CD4-positive, alpha-beta memory T cell (primary cell): ENCODE data around the gene CNTNAP1. TPM values are rescaled to one million over a fixed set of nuclear protein-coding genes. Genes with fewer than 3 reads are reported as not detected.

Experiments used
- CTCF ChIA-PET: fragments of 350-600 bp; sonication (Branson Sonifier 250); formaldehyde crosslinking; loops from one replicate; lab custom pipeline; 2021; ENCODE audit warnings: inconsistent platforms; ENCODE audit not compliant: partially characterized antibody; lab: Charles Lee
- POLR2A ChIA-PET: fragments of 350-600 bp; sonication (Branson Sonifier 250); formaldehyde crosslinking; loops from one replicate; lab custom pipeline; 2021; ENCODE audit not compliant: partially characterized antibody; lab: Charles Lee
- DNase-seq, 5 donors: peaks; one replicate each; pipeline versions ENCODE4 v3.0.0 to v3.0.0-alpha.2; 2020 to 2022; ENCODE audit warnings: mixed read lengths in 1 of 5
- H3K27ac ChIP-seq: one replicate; pipeline ENCODE4 v1.7.0; 2013; ENCODE audit warnings: low read depth, low read length
- H3K27me3 ChIP-seq: 2 replicates; pipeline ENCODE4 v1.7.0; 2013; ENCODE audit warnings: mild to moderate bottlenecking, low read length, moderate library complexity; ENCODE audit not compliant: insufficient read depth
- H3K36me3 ChIP-seq: 2 replicates; pipeline ENCODE4 v1.7.0; 2013; ENCODE audit warnings: mild to moderate bottlenecking, low read length, moderate library complexity; ENCODE audit not compliant: insufficient read depth
- H3K4me1 ChIP-seq: 2 replicates; pipeline ENCODE4 v1.7.0; 2013; ENCODE audit warnings: mild to moderate bottlenecking, low read length, moderate library complexity; ENCODE audit not compliant: insufficient read depth
- H3K4me3 ChIP-seq, 2 donors: one replicate each; pipeline ENCODE4 v1.7.0; 2013; ENCODE audit warnings: low read length in 2 of 2, mild to moderate bottlenecking in 1 of 2
- H3K9me3 ChIP-seq, 2 donors: one replicate each; pipeline ENCODE4 v1.7.0; 2013; ENCODE audit warnings: low read length in 2 of 2, control low read depth in 1 of 2; ENCODE audit not compliant: control insufficient read depth in 1 of 2
- H3K27ac Mint-ChIP-seq, 7 donors: one replicate each; pipeline ENCODE4 v1.8.0; 2020 to 2021; ENCODE audit warnings: mixed read lengths in 7 of 7, mild to moderate bottlenecking in 6 of 7, inconsistent platforms in 3 of 7, moderate library complexity in 3 of 7
- H3K27me3 Mint-ChIP-seq, 2 donors: one replicate each; pipeline ENCODE4 v1.8.0; 2020 to 2021; ENCODE audit warnings: mixed read lengths in 2 of 2
- H3K36me3 Mint-ChIP-seq, 2 donors: one replicate each; pipeline ENCODE4 v1.8.0; 2020 to 2021; ENCODE audit warnings: mixed read lengths in 2 of 2, inconsistent platforms in 1 of 2, mild to moderate bottlenecking in 1 of 2
- H3K4me1 Mint-ChIP-seq, 4 donors: one replicate each; pipeline ENCODE4 v1.8.0; 2020 to 2021; ENCODE audit warnings: mixed read lengths in 4 of 4, mild to moderate bottlenecking in 1 of 4
- H3K4me3 Mint-ChIP-seq, 8 donors: one replicate each; pipeline ENCODE4 v1.8.0; 2020 to 2021; ENCODE audit warnings: mixed read lengths in 8 of 8, mild to moderate bottlenecking in 7 of 8, moderate library complexity in 6 of 8, inconsistent platforms in 3 of 8
- H3K9me3 Mint-ChIP-seq, 8 donors: one replicate each; pipeline ENCODE4 v1.8.0; 2020 to 2021; ENCODE audit warnings: mixed read lengths in 8 of 8, mild to moderate bottlenecking in 5 of 8, inconsistent platforms in 3 of 8, moderate library complexity in 1 of 8
- intact Hi-C: fragments of 100-400 bp; cut with micrococcal nuclease; formaldehyde crosslinking; loops from one replicate; pipeline ENCODE4 v1.15.1; 2023
- polyA plus RNA-seq, 2 donors: library from polyadenylated mRNA; unstranded; fragments of 300-500 nt; fragmentation: Illumina TruSeq; gene quantifications; one replicate each; pipeline ENCODE4 v1.2.3, GENCODE V29; 2021
- total RNA-seq, 2 experiments: library from RNA; stranded (reverse); gene quantifications; one replicate each; pipeline ENCODE4 v1.2.3, GENCODE V29; 2021

The CNTNAP1 gene
- total and polyA plus RNA-seq, 4 experiments from 2014 or later, result 1.2 to 3.0 (median 2.5) TPM; not detected in 1

- H3K27ac ChIP-seq, result no peak overlapping the region
- no peak overlapping the region for H3K4me3 ChIP-seq
- Mint-ChIP-seq H3K27me3 (peaks cover 16 to 20% of the 10 kb centered on the region in 2 donors), H3K36me3 (peaks cover 0 to 7% of the 10 kb centered on the region in 2 donors), H3K4me1 (peaks cover 23 to 66% (median 40%) of the 10 kb centered on the region in 4 donors), H3K9me3 (peaks cover 0 to 2% (median 0%) of the 10 kb centered on the region in 8 donors), H3K4me3 (peak overlapping the region in 5 of 8 donors; percentile 7 to 74 (median 17)), H3K27ac (peak overlapping the region in 1 of 7 donors; percentile 29)
- CTCF ChIA-PET, result interaction anchor here (1.1 to 1.3 kb wide), 2 partner anchors 95 to 97 kb away, joined by 5 to 6 read pairs; no protein-coding TSS in a partner anchor
- intact Hi-C loops, result loop anchor here (5.0 kb wide), 1 partner anchor 143 kb away; no protein-coding TSS in a partner anchor
- H3K9me3 ChIP-seq, result no peaks in the 10 kb centered on the region
- H3K27me3 ChIP-seq, result peaks cover 41% of the 10 kb centered on the region
- POLR2A ChIA-PET, result interaction anchor here (0.8 to 6.3 kb wide), 4 partner anchors 16 to 496 kb away, joined by 3 to 55 read pairs (median 28); partner anchors contain the start of genes PSMC3IP, RETREG3 and TUBG1
- H3K4me1 ChIP-seq, result peaks cover 74% of the 10 kb centered on the region
- no peak for DNase-seq
- no peaks in the 10 kb centered on the region for H3K36me3 ChIP-seq
These were observed 6.9 kb upstream of the CNTNAP1 start for GRCh38 chr17:42675348-42675964.

- H3K4me3 ChIP-seq, result peak overlapping the region in 1 of 2 donors; percentile 75
- ChIA-PET CTCF (interaction anchor here (1.1 kb wide), 1 partner anchor 97 kb away, joined by 6 read pairs; no protein-coding TSS in a partner anchor), POLR2A (interaction anchor here (0.8 to 6.3 kb wide), 4 partner anchors 16 to 496 kb away, joined by 3 to 55 read pairs (median 28); partner anchors contain the start of genes PSMC3IP, RETREG3 and TUBG1)
- intact Hi-C loops, result loop anchor here (2.0 to 5.0 kb wide), 2 partner anchors 144 to 149 kb away; partner anchors contain the start of gene BECN1
- Mint-ChIP-seq H3K4me3 (peak overlapping the region; percentile 35 to 81 (median 72)), H3K4me1 (peaks cover 26 to 66% (median 41%) of the 10 kb centered on the region in 4 donors), H3K36me3 (peaks cover 0 to 7% of the 10 kb centered on the region in 2 donors), H3K27ac (peak overlapping the region in 3 of 7 donors; percentile 7 to 94 (median 18)), H3K9me3 (peaks cover 0 to 2% (median 0%) of the 10 kb centered on the region in 8 donors), H3K27me3 (peaks cover 19 to 23% of the 10 kb centered on the region in 2 donors)
- no peaks in the 10 kb centered on the region for H3K36me3 ChIP-seq
- H3K27ac ChIP-seq, result peak overlapping the region; percentile 14
- peaks cover 37% of the 10 kb centered on the region for H3K27me3 ChIP-seq
- peaks cover 72% of the 10 kb centered on the region for H3K4me1 ChIP-seq
- no peaks in the 10 kb centered on the region for H3K9me3 ChIP-seq
- DNase-seq, result no peak
These were observed 6.3 kb upstream of the CNTNAP1 start for GRCh38 chr17:42675965-42676423.

- ChIA-PET CTCF (interaction anchor here (1.1 to 3.6 kb wide), 2 partner anchors 68 to 98 kb away, joined by 6 to 17 read pairs; partner anchors contain the start of genes RETREG3 and TUBG1), POLR2A (interaction anchor here (0.6 to 6.3 kb wide), 8 partner anchors 17 to 495 kb away, joined by 3 to 55 read pairs (median 4); partner anchors contain the start of genes PSMC3IP, RETREG3, STAT3 and TUBG1)
- DNase-seq, result peak in 1 of 5 donors; percentile 44
- Histone ChIP-seq H3K36me3 (no peaks in the 10 kb centered on the region), H3K4me3 (peak within 1 kb of the TSS; percentile 63 to 75), H3K4me1 (peaks cover 72% of the 10 kb centered on the region), H3K9me3 (no peaks in the 10 kb centered on the region), H3K27me3 (peaks cover 34% of the 10 kb centered on the region), H3K27ac (peak within 1 kb of the TSS; percentile 42)
- peak within 1 kb of the TSS; percentile 79 to 94 (median 89) for H3K27ac Mint-ChIP-seq
- peaks cover 0 to 9% of the 10 kb centered on the region in 2 donors for H3K36me3 Mint-ChIP-seq
- intact Hi-C loops, result loop anchor here (1.0 to 5.0 kb wide), 3 partner anchors 144 to 288 kb away; partner anchors contain the start of genes BECN1 and STAT3
- H3K4me3 Mint-ChIP-seq, result peak within 1 kb of the TSS; percentile 86 to 97 (median 90)
- peaks cover 20 to 25% of the 10 kb centered on the region in 2 donors for H3K27me3 Mint-ChIP-seq
- peaks cover 0 to 2% (median 0%) of the 10 kb centered on the region in 8 donors for H3K9me3 Mint-ChIP-seq
- H3K4me1 Mint-ChIP-seq, result peaks cover 29 to 66% (median 42%) of the 10 kb centered on the region in 4 donors
These were observed 5.8 kb upstream of the CNTNAP1 start, which contains the start of gene PLEKHH3 for GRCh38 chr17:42676424-42677011. Gene PLEKHH3, minus strand, starts transcription at chr17:42676994. Its CDS starts 431 bp downstream, at chr17:42676563.

- H3K4me3 Mint-ChIP-seq, result peak overlapping the region; percentile 86 to 97 (median 90)
- Histone ChIP-seq H3K27me3 (peaks cover 36% of the 10 kb centered on the region), H3K27ac (peak overlapping the region; percentile 42), H3K9me3 (no peaks in the 10 kb centered on the region), H3K36me3 (no peaks in the 10 kb centered on the region), H3K4me1 (peaks cover 74% of the 10 kb centered on the region), H3K4me3 (peak overlapping the region; percentile 63 to 75)
- POLR2A ChIA-PET, result interaction anchor here (0.6 to 6.3 kb wide), 9 partner anchors 8 to 494 kb away, joined by 3 to 55 read pairs (median 4); partner anchors contain the start of genes PSMC3IP, RETREG3, STAT3 and TUBG1
- peaks cover 0 to 2% (median 0%) of the 10 kb centered on the region in 8 donors for H3K9me3 Mint-ChIP-seq
- peaks cover 0 to 9% of the 10 kb centered on the region in 2 donors for H3K36me3 Mint-ChIP-seq
- intact Hi-C loops, result loop anchor here (1.0 to 5.0 kb wide), 3 partner anchors 145 to 289 kb away; partner anchors contain the start of genes BECN1 and STAT3
- H3K27ac Mint-ChIP-seq, result peak overlapping the region; percentile 79 to 94 (median 89)
- peaks cover 32 to 70% (median 47%) of the 10 kb centered on the region in 4 donors for H3K4me1 Mint-ChIP-seq
- peak; percentile 91 to 98 (median 93) for DNase-seq
- peaks cover 23 to 27% of the 10 kb centered on the region in 2 donors for H3K27me3 Mint-ChIP-seq
- CTCF ChIA-PET, result interaction anchor here (1.6 to 3.6 kb wide), 2 partner anchors 69 to 99 kb away, joined by 6 to 17 read pairs; partner anchors contain the start of genes PSMC3IP, RETREG3 and TUBG1
These were observed 5.1 kb upstream of the CNTNAP1 start for GRCh38 chr17:42677012-42677857.

GRCh38 chr17:42677921-42678781 lies 4.2 kb upstream of the CNTNAP1 start:
- POLR2A ChIA-PET, result interaction anchor here (0.6 to 6.3 kb wide), 11 partner anchors 9 to 491 kb away, joined by 3 to 55 read pairs (median 6); partner anchors contain the start of genes MLX, PSMC3IP, RETREG3 and STAT3
- Mint-ChIP-seq H3K27me3 (peaks cover 24 to 34% of the 10 kb centered on the region in 2 donors), H3K4me1 (peaks cover 38 to 78% (median 54%) of the 10 kb centered on the region in 4 donors)

More at GRCh38 chr17:42677921-42678781, 4.2 kb upstream of the CNTNAP1 start:
- H3K36me3 Mint-ChIP-seq, result peaks cover 0 to 9% of the 10 kb centered on the region in 2 donors
- peaks cover 0 to 2% (median 0%) of the 10 kb centered on the region in 8 donors for H3K9me3 Mint-ChIP-seq
- no peaks in the 10 kb centered on the region for H3K9me3 ChIP-seq
- peak overlapping the region; percentile 42 for H3K27ac ChIP-seq
- H3K4me3 ChIP-seq, result peak overlapping the region; percentile 63 to 73
- CTCF ChIA-PET, result interaction anchor here (1.3 to 3.6 kb wide), 5 partner anchors 69 to 130 kb away, joined by 4 to 17 read pairs (median 6); partner anchors contain the start of genes PSMC3IP, RETREG3 and TUBG1
- intact Hi-C loops, result loop anchor here (1.0 to 5.0 kb wide), 5 partner anchors 29 to 290 kb away; partner anchors contain the start of genes BECN1, EZH1 and STAT3
- peaks cover 32% of the 10 kb centered on the region for H3K27me3 ChIP-seq
- H3K4me3 Mint-ChIP-seq, result peak overlapping the region; percentile 84 to 97 (median 90)
- H3K36me3 ChIP-seq, result no peaks in the 10 kb centered on the region
- H3K27ac Mint-ChIP-seq, result peak overlapping the region; percentile 79 to 94 (median 90)
- H3K4me1 ChIP-seq, result peaks cover 83% of the 10 kb centered on the region
- peak; percentile 60 to 77 (median 68) for DNase-seq
